Keratinocyte (primary cell): Measurements from ENCODE around the gene IFT43. TPM values are rescaled to one million over a fixed set of nuclear protein-coding genes. Genes with fewer than 3 reads are reported as not detected.
A peak's percentile ranks its signal among the peaks of the same experiment; 100 is the strongest.

Source experiments
- DNase-seq: peaks from one replicate; pipeline ENCODE4 v3.0.0-alpha.2; 2011; ENCODE audit warnings: low read depth, missing footprints, low spot score
- FAIRE-seq: peaks from 2 replicates; lab custom pipeline; 2011; peaks lifted over from hg19 to GRCh38; lab: Jason Lieb, UNC
- H2AFZ ChIP-seq: 2 replicates; pipeline ENCODE4 v1.6.0; 2012; ENCODE audit warnings: low read length, control low read depth, inconsistent platforms; ENCODE audit not compliant: control insufficient read depth
- H3K27ac ChIP-seq: 2 replicates; pipeline ENCODE4 v1.5.1; 2011; ENCODE audit warnings: low read length; ENCODE audit not compliant: control insufficient read depth, insufficient read depth
- H3K27me3 ChIP-seq: 3 replicates; pipeline ENCODE4 v1.6.0; 2011; ENCODE audit warnings: low read length; ENCODE audit not compliant: control insufficient read depth, insufficient read depth; ENCODE audit errors: extremely low read depth
- H3K36me3 ChIP-seq, 2 experiments: 2 replicates in 1 of 2; 3 replicates in 1 of 2; pipeline ENCODE4 v1.5.1; 2011; ENCODE audit warnings: low read length in 2 of 2, mild to moderate bottlenecking in 1 of 2; ENCODE audit not compliant: control insufficient read depth in 2 of 2, insufficient read depth in 2 of 2; ENCODE audit errors: extremely low read depth in 1 of 2
- H3K4me1 ChIP-seq: 3 replicates; pipeline ENCODE4 v1.5.1; 2011; ENCODE audit warnings: low read length; ENCODE audit not compliant: control insufficient read depth, insufficient read depth; ENCODE audit errors: extremely low read depth
- H3K4me2 ChIP-seq: 3 replicates; pipeline ENCODE4 v1.6.0; 2011; ENCODE audit warnings: low read depth, low read length; ENCODE audit not compliant: control insufficient read depth, insufficient read depth; ENCODE audit errors: extremely low read depth
- H3K4me3 ChIP-seq, 3 experiments: fragments of 200-600 bp in 1 of 3; sonication (generic) in 1 of 3; 2 replicates in 2 of 3; 3 replicates in 1 of 3; pipeline ENCODE4 v1.5.1; 2011 to 2016; ENCODE audit warnings: low read length in 3 of 3, mild to moderate bottlenecking in 3 of 3, control low read depth in 2 of 3, inconsistent platforms in 1 of 3, low read depth in 1 of 3, mixed read lengths in 1 of 3, mixed run types in 1 of 3, moderate library complexity in 1 of 3; ENCODE audit not compliant: control insufficient read depth in 2 of 3, insufficient read depth in 2 of 3; ENCODE audit errors: extremely low read depth in 1 of 3
- H3K79me2 ChIP-seq: 2 replicates; pipeline ENCODE4 v1.6.0; 2012; ENCODE audit warnings: low read length; ENCODE audit not compliant: control insufficient read depth, insufficient read depth
- H3K9ac ChIP-seq: 3 replicates; pipeline ENCODE4 v1.6.0; 2011; ENCODE audit warnings: low read length; ENCODE audit not compliant: control insufficient read depth, insufficient read depth; ENCODE audit errors: extremely low read depth
- H3K9me1 ChIP-seq: 3 replicates; pipeline ENCODE4 v1.6.0; 2011; ENCODE audit warnings: low read length; ENCODE audit not compliant: control insufficient read depth, insufficient read depth; ENCODE audit errors: extremely low read depth
- H3K9me3 ChIP-seq: 2 replicates; pipeline ENCODE4 v1.5.1; 2012; ENCODE audit warnings: low read depth, low read length; ENCODE audit not compliant: control insufficient read depth
- H4K20me1 ChIP-seq: 3 replicates; pipeline ENCODE4 v1.6.0; 2011; ENCODE audit warnings: low read length; ENCODE audit not compliant: control insufficient read depth, insufficient read depth; ENCODE audit errors: extremely low read depth
- CTCF ChIP-seq, 3 experiments: IDR thresholded peaks in 1 of 3; conservative IDR thresholded peaks in 1 of 3; optimal IDR thresholded peaks in 1 of 3; 2 replicates in 2 of 3; 3 replicates in 1 of 3; pipeline versions ENCODE3 to v1.5.1; 2011; ENCODE audit warnings: low read length in 3 of 3, mild to moderate bottlenecking in 3 of 3, moderate library complexity in 2 of 3, control low read depth in 1 of 3, inconsistent platforms in 1 of 3; ENCODE audit not compliant: insufficient read depth in 2 of 3; ENCODE audit errors: extremely low read depth in 1 of 3
- EZH2 ChIP-seq: IDR thresholded peaks from one replicate; pipeline ENCODE4 v1.6.1; 2012; ENCODE audit warnings: inconsistent platforms, mild to moderate bottlenecking, low read length, moderate library complexity
- dilution Hi-C: fragments of 300-500 bp; cut with MboI; formaldehyde crosslinking; loops from one replicate; pipeline ENCODE4 v1.7.0; 2020; ENCODE audit warnings: low sequenced_read_pairs; ENCODE audit not compliant: extremely low pct_ligation_motif_present
- polyA plus RNA-seq, 5 experiments: library from polyadenylated mRNA; depleted of rRNA in 3 of 5; stranded (reverse) in 3 of 5; stranded (forward) in 1 of 5; unstranded in 1 of 5; fragments of >200 nt; gene quantifications; 1 replicate in 1 of 5; 2 replicates in 3 of 5; 3 replicates in 1 of 5; pipeline versions ENCODE4 v1.2.1 to v1.2.3, GENCODE V29; 2011 to 2012; ENCODE audit warnings: missing spikeins in 2 of 5, low read depth in 1 of 5, low replicate concordance in 1 of 5

IFT43 gene
- polyA plus RNA-seq, 1 donor (not counting 4 experiments of a cell fraction or from before 2014, with no cell fraction given) = 41.6 TPM

DNA sequence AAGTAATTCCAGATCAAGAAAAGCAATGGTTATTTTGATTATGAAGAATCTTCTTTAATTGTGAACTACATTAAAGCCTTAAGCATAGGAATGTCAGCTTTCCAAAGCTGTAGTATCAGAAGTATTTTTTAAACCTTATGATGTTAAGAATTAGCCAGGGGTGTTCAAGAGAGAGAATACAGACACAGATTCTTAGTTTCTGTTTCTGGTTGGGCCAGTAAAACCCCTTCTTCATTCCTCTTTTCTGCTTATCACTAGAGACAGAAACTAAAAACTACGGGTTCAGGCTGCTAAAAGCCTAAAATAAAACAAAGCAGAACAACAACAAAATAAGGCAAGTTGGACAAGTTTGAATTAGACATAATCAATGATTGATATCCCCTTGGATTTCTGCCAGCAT is 38.2 kb downstream of the IFT43 start:
- Histone ChIP-seq H3K27me3 (no peaks in the 10 kb centered on the region), H4K20me1 (no peaks in the 10 kb centered on the region), H3K9me3 (no peaks in the 10 kb centered on the region), H3K4me1 (no peaks in the 10 kb centered on the region), H3K27ac (no peak overlapping the region), H3K79me2 (peaks cover 6% of the 10 kb centered on the region), H3K4me3 (no peak overlapping the region), H3K4me2 (no peak overlapping the region), H3K9me1 (no peaks in the 10 kb centered on the region), H3K36me3 (peaks cover 2 to 9% of the 10 kb centered on the region in 2 experiments), H3K9ac (no peak overlapping the region), H2AFZ (no peak overlapping the region)
- no peak for FAIRE-seq
- DNase-seq = no peak
- TF ChIP-seq EZH2 (no peak), CTCF (optimal IDR thresholded peaks at IDR 0.05 in 1 of 3, IDR thresholded peaks at IDR 0.05 in 1 of 3, conservative IDR thresholded peaks at IDR 0.05 in 1 of 3; ENCODE audit: extremely low read depth in 1 of 3, insufficient read depth in 2 of 3, low read length in 3 of 3) (no peak)
- dilution Hi-C loops = no loop called here

GRCh38 chr14:76024211-76024907 is 38.8 kb downstream of the IFT43 start:
- no peaks in the 10 kb centered on the region for H4K20me1 ChIP-seq
- no peak overlapping the region for H3K4me2 ChIP-seq
- no peak overlapping the region for H3K4me3 ChIP-seq
- no peak overlapping the region for H2AFZ ChIP-seq
- H3K27ac ChIP-seq = no peak overlapping the region
- no peaks in the 10 kb centered on the region for H3K9me1 ChIP-seq
- H3K4me1 ChIP-seq = no peaks in the 10 kb centered on the region
- H3K36me3 ChIP-seq = peaks cover 2 to 9% of the 10 kb centered on the region in 2 experiments
- DNase-seq = no peak
- dilution Hi-C loops = no loop called here
- no peaks in the 10 kb centered on the region for H3K27me3 ChIP-seq
- peaks cover 6% of the 10 kb centered on the region for H3K79me2 ChIP-seq
- no peak overlapping the region for H3K9ac ChIP-seq
- TF ChIP-seq CTCF (optimal IDR thresholded peaks at IDR 0.05 in 1 of 3, IDR thresholded peaks at IDR 0.05 in 1 of 3, conservative IDR thresholded peaks at IDR 0.05 in 1 of 3; ENCODE audit: extremely low read depth in 1 of 3, insufficient read depth in 2 of 3, low read length in 3 of 3) (no peak), EZH2 (no peak)
- H3K9me3 ChIP-seq = no peaks in the 10 kb centered on the region
- peak; percentile 32 for FAIRE-seq
